ENCODE measurements around the gene PLXNA3.

Gene PLXNA3

DNA sequence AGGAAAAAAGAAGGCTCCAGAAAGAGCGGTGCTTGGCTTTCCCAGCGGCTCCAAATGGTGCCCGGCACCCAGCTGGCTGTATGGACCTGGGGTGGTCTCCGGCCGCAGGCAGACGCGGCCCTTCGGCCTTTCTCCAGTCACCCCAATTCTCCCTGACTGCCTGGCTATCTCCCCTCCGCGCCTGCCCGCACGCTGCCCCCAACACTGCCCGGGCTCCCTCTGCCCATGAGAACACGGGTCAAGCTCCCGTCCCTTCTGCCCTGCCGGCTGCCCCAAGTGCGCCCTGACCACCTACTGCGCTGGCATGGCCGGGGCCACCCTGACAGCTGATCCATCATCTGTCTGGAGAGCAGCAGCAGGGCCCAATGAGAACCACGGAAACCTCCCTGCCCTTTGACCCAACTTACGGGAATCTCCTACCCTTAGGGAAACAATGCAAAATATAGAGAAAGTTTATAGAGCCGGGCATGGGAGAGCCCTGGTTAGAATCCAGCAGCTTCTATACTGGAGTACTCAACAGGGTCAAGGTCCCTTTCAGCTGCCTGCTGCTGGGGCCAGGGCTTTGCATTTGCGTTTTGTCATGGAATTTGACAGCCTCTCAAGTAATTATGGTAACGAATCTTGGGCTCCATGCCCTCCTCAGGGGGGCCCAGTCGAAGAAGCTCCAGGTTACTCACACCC is 59.2 kb downstream of the PLXNA3 start:
- peak overlapping the region; percentile 14 for H3K4me3 Mint-ChIP-seq
- H3K27ac Mint-ChIP-seq = peak overlapping the region; percentile 45
- no peak for DNase-seq (ENCODE audit: low spot score in 2 of 2)
- H3K27me3 Mint-ChIP-seq = no peaks in the 10 kb centered on the region
- H3K4me1 Mint-ChIP-seq = peaks cover 12% of the 10 kb centered on the region
- no peak for ATAC-seq (ENCODE audit: low read depth)
- H3K9me3 Mint-ChIP-seq = no peaks in the 10 kb centered on the region
- H3K36me3 Mint-ChIP-seq = peaks cover 2% of the 10 kb centered on the region

DNA sequence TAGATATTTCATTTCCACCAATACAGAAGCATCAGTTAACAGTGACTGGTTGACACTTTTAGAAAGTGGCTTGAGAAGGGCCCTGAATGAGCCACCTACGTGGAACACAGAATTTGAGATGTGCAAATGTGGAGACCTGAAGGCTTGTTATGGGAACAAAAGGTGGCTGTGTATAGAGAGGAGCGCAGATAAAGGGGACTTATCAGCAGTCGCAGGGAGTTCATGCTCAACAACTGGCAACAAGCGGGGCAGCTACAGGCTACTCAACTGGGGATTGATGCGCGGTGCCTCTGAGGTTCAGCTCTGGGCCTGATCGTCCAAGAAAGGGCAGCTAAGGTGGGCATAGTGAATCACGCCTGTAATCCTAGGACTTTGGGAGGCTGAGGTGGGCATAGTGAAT is 61.3 kb downstream of the PLXNA3 start:
- Mint-ChIP-seq H3K27ac (no peak overlapping the region), H3K9me3 (no peaks in the 10 kb centered on the region), H3K4me1 (peaks cover 7% of the 10 kb centered on the region), H3K4me3 (no peak overlapping the region), H3K27me3 (no peaks in the 10 kb centered on the region), H3K36me3 (no peaks in the 10 kb centered on the region)
- no peak for DNase-seq (ENCODE audit: low spot score in 2 of 2)
- no peak for ATAC-seq (ENCODE audit: low read depth)

DNA sequence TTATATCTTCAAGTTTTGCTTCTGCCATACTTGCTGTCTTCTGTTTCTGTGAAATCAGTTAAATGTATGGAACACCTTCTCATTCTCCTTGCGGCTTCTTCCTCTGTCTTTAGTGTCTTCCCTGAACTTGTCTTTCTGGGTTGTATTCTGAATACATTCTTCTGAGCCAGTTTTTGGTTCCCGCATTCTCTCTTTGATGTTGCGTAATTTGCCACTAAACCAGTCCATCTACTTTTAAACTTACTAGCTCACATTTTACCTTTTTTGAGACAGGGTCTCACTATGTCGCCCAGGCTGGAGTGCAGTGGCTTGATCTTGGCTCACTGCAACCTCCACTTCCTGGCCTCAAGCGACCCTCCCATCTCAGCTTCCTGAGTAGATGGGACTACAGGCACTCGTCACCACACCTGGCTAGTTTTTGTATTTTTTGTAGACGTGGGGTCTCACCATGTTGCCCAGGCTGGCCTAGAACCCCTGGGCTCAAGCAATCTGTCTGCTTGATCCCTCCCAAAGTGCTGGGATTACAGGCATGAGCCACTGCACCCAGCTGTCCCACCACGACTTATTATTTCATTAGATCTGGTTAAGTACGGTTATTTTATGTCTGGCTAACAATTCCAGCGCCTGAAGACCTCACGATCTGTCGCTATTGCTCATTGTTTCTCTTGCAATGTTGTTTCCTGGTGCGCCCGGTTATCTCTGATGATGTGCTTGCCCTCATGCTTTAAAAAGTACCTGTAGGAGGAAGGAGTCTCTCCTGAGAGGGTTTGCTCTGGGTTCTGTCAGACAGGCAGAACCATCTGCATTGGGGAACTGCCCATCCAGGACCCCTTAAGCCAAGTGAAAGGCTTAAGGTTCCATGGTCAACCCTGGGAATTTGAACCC is 67.8 kb downstream of the PLXNA3 start:
- Mint-ChIP-seq H3K4me1 (peaks cover 2% of the 10 kb centered on the region), H3K27ac (peak overlapping the region; percentile 17), H3K27me3 (no peaks in the 10 kb centered on the region), H3K4me3 (no peak overlapping the region), H3K9me3 (no peaks in the 10 kb centered on the region), H3K36me3 (peaks cover under 1% of the 10 kb centered on the region)
- DNase-seq (ENCODE audit: low spot score in 2 of 2) (no peak), ATAC-seq (ENCODE audit: low read depth) (no peak)

- peak overlapping the region; percentile 72 for H3K4me3 Mint-ChIP-seq
- no peaks in the 10 kb centered on the region for H3K9me3 Mint-ChIP-seq
- peak; percentile 88 for ATAC-seq (ENCODE audit: low read depth)
Observed at GRCh38 chrX:154526901-154527675, 69.0 kb downstream of the PLXNA3 start.

More at GRCh38 chrX:154526901-154527675, 69.0 kb downstream of the PLXNA3 start:
- Mint-ChIP-seq H3K27ac (peak overlapping the region; percentile 84), H3K4me1 (peaks cover 2% of the 10 kb centered on the region), H3K36me3 (peaks cover 4% of the 10 kb centered on the region), H3K27me3 (no peaks in the 10 kb centered on the region)
- peak; percentile 28 to 43 for DNase-seq (ENCODE audit: low spot score in 2 of 2)

Measured in memory B cell (primary cell).